GM19455 (cell line): ENCODE measurements around the gene HDAC7.
A peak's percentile ranks its signal among the peaks of the same experiment; 100 is the strongest.

Source experiments
- ATAC-seq: cut with Tn5 transposase; IDR thresholded peaks from one replicate; pipeline ENCODE4 v1.9.1; 2021; ENCODE audit not compliant: unreplicated experiment

Gene HDAC7

DNA sequence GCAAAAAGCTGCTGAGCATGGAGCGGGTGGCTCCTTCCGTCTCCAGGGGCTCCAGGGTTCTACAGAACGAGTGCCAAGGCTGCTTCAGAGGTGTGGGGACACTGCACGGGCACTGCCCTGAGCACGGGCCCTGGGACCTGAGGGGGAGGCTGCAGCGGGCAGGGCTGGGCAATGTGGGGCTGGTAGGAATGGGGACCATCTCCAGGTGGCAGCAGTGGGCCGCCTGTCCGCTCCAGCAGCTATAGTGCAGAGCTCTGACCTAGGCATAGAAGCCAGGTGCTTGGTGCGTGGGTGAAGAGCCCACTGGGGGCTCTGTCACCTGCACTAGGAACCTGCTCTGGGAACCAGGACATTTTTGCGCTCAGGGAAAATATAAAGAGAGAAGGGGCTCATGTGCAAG lies 22.3 kb downstream of the HDAC7 start:
- ATAC-seq, result peak; percentile 70

DNA sequence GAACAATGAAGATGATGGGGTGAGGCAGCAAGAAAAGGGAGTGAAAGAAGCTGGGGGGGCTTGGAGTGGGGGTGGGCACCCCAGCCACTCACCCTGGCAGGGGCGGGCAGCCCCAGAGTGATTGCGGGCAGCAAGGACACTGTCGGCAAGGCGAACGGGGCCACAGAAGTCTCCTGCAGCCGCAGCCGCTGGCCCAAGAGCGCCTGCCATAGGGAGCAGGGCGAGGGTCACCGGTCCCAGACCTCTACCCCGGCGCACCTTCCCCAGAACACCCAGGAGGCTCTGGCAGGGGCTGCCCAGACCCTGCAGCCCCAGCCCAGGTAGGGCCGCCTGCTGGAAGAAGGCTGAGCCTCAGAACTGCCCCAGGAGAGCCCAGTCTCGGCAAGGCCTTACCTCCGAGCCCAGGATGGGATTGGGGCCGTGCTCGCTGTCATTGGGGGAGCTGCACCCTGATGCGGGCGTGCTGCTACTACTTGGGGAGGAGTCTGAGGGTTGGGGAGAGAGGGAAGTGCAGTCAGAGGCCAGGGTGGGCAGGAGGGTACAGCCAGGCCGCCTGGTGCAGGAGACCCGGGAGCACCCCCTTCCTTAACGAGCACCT lies 23.8 kb downstream of the HDAC7 start:
- no peak for ATAC-seq

DNA sequence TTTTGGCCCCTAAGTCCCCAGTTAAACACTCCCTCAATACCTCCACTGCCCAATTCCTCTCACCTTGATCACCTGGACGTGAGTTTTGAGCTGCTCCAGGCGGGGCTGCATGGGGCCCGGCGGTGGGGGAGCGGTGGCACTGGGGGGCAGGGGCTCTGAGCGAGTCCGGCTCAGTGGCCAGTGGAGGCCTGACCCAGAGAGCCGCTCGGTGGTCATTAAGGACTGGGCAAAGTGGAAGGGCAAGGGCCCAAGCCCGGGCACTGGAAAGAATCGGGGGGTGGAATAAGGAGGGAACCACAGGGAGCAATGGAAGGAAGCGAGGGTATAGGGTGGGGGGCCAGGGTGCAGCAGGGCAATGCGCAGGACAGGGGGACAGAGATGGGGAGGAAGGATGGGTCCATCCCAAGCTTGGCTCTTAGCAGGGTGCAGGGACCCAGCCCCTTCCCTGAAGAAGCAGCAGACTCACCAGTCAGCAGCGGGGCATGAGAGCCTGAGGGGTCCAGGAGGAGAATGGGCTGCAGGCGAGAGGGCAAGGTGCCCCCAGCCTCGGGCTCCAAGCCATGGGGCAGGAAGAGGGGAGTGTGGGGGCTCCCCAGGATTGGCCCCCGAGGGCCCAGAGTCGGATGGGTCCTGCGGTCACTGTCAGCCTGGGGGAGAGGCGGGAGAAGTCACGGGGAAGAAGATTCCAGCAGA lies 24.4 kb downstream of the HDAC7 start:
- ATAC-seq, result no peak

DNA sequence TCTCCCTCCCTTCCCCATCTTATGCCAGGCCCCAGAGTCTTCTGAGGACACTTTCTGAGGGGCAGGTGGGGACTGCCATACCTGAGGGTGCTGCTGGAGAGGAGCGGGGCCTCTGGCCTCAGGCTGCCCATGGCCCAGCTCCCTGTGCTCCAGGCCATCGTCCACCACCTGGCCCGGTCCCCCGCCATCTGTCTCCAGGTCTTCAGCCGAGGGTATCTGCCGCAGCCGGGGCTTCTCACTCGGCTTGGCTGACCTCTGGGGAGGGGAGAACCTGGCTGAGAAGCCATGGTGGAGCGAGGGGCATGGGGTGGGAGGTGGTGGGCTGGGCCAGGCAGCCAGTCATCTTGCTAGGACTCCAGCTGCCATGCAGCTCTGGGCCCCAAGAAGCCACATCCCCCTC lies 25.0 kb downstream of the HDAC7 start:
- no peak for ATAC-seq

DNA sequence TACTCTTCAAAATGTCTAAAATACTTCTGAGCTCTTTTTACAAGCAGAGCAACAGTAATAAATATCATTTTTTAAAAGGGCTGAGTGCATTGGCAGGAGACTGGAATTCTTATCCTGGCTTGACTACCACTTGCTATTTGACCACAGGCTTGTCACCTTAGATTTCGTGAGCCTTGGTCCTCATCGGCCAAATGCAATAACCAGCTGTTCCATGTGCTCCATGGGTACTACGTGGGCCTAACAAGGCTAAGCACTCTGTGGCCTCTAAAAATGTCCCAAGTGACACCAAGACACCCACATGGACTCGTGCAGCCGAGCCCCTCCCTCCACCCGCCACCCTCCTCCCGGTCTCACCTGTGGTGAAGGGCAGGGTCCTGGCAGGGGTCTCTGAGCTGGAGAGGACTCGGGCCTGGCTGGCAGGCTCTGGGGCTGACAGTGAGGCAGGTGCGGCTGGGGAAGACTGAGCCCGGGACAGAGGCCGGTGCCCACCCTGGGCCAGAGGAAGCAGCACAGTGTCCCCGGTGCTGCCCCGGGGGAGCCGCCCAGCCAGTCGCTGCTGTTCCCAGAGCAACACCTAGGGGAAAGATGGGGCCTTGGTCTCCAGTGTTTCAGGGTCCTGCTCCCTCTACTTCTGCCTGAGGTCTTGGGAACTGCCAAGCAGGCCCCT lies 26.6 kb downstream of the HDAC7 start:
- no peak for ATAC-seq

DNA sequence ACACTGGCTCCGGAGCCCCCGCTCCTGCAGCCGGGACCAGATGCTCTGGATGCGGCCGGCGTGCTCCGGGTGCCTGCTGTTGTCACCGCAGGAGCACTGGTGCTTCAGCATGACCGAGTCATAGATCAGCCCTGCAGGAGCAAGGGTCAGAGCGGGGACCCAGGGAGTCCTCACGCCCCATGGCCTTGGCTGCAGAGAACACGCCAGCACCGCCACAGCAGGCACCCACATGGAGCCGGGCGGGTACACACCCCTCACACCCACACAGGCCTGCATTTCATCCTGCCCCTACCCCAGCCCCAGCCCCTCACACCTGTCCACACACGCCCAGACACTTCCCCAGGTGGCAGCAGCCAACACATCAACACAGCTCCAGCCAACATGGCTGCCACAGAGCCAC lies 27.8 kb downstream of the HDAC7 start:
- no peak for ATAC-seq

DNA sequence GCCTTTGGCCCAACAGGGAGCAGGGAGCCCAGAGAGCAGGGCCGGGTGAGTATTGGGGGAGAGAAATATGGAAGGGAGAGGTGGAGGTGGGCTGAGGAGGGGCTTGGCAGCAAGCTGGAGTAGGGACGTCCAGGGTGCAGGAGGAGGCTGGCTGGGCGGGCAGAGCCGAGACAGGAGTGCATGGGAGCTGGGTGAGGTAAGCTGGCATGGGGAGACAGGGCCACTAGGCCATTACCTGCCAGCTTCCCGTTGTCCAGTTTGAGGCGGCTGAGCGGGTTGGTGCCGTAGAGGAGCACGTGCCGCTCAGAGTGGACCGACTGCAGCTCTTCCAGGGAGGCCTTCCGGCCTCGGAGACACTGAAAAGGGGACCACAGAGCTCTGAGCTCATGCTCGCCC lies 28.4 kb downstream of the HDAC7 start:
- ATAC-seq, result no peak

DNA sequence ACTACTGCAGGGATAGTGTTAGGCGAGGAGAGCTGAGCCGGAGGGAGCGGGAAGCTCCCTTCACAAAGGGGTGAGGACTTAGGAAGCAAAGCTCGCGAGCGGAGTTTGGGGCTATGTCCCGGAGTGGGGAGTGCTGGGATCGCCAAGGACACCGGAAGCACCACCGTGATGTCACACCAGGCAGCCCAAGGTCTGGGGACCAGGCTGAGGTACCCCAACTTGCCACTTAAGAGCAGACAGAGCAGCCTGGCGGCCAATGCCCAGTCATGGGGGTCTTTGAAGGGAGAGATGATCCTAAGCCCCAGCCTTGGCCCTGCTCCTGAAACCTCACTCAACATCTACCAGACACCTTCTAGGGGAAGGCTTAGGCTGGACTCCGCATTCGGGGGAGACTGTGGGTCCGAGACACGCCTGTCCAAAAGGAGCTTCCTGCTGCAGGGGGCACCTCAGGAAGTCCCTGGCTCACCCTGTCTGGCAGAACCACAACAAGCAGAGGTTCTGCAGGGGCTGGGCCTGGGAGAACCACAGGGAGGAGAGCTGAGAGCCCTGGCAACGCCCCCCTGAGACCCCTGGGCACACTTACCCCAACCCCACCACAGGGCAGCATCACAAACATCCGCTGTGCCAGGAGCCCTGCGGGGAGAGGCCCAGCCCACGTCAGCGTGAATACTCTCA lies 28.9 kb downstream of the HDAC7 start:
- ATAC-seq, result no peak

DNA sequence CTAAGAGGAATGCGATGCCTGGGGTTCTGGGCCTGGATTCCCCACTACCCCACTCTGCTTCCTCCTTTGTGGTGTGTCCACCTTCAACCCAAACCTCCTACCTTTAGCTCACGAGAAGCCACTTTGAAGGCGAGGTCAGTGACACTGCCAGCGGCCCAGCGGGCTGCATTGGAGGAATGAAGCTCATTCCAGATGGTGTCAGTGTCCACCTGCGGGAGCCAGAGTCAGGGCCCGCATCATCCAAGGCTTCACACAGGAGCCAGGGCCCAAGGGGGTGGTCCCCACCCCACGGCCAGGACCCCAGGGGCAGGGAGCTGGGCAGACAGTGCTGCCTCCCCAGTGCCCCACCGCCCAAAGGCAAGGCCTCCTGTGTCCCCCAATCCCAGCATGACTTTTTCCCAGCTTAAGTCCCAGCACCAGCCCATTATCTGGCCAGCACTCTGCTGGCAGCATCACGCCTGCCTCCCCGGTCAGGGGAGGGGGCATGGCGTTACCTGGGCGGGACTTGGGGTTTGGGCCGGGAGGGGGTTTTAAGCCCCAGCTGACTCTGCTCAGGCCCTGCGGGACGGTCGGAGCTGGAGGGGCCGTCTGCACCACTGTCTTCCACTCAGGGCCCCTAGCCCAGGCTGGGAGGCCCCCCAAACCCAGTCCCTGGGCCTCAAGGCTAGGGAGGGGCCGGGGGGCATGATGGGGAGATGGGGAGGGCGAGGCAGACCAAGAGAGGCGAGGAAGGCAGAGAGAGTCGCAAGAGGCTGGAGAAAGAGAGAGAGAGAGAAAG lies 29.8 kb downstream of the HDAC7 start:
- no peak for ATAC-seq

DNA sequence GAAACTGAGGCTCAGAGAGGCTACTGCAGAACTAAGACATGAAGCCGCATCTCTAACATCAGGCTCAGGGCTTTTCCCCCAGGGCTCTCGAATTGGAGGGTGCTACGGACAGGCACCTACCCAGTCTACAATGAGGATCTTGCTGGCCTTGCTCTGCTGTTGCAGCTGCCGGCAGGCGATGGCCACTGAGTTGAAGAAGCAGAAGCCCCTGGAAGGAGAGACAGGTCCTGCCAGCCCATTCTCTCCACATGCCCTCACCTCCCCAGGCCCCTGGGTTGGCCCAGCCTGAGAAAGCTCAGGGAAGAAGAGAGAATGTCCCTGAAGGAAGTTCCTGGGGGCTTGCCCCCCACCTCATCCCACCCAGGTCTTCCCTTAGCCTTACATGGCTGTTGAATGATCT lies 30.6 kb downstream of the HDAC7 start:
- ATAC-seq, result no peak

DNA sequence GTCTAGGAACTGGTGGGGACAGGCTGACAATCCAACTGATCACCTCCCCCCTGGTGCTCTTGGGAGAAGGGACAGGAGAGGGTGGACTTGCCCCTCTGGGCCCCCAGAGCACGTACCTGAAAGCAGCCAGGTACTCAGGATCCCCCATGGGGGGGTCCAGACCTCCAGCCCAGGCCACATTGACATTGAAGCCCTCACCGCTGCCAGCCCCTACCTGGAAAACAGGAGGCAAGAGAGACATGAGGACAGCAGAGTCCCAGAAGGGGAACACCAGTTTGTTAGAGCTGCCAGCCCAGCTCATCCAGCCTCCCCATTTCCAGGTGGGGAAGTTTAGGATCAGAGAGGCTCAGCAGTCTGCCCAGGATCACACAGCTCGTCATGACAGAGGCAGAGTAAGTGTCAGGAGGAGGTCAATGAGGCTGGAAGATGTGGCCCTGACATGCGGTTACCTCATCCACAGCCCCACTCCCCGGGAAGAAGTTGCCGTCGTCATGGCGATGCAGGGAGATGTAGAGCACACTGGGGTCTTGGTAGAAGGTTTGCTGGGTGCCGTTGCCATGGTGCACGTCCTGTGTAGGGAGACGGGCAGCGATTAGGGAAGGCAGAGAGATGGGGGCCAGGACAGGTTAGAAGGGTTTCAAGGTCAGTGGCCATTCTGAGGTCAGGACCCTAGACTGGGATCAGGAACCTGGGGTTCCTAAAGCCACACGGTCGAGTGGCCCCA lies 31.9 kb downstream of the HDAC7 start:
- no peak for ATAC-seq

DNA sequence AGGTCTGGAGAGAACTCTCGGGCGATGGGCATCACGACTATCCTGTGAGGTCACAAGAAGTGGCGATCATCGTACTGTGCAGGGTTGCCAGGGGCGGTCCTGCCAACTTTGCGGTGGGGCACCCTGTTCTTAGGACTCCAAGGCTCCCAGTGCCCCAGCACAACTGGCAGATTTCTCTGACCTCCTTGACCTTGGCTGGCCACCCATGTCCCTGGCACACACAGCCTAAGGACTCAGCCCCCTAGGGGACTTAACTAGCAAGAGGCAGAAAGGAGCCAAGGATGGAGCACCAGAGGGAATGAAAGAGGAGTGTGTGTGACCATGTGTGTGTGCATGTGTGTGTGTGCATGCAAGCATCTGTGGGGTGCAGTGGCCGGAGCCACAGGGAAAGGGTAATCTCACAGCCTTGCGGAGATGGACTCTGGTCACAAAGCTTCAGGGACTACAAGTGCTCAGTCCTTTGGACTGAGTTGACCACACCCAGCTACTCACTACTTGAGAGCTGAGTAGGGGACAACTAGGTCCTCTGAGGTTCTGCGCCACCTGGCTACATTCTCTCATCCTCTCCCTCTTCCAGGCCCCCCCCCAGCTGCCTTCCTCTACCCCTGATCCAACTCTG lies 32.9 kb downstream of the HDAC7 start:
- no peak for ATAC-seq

DNA sequence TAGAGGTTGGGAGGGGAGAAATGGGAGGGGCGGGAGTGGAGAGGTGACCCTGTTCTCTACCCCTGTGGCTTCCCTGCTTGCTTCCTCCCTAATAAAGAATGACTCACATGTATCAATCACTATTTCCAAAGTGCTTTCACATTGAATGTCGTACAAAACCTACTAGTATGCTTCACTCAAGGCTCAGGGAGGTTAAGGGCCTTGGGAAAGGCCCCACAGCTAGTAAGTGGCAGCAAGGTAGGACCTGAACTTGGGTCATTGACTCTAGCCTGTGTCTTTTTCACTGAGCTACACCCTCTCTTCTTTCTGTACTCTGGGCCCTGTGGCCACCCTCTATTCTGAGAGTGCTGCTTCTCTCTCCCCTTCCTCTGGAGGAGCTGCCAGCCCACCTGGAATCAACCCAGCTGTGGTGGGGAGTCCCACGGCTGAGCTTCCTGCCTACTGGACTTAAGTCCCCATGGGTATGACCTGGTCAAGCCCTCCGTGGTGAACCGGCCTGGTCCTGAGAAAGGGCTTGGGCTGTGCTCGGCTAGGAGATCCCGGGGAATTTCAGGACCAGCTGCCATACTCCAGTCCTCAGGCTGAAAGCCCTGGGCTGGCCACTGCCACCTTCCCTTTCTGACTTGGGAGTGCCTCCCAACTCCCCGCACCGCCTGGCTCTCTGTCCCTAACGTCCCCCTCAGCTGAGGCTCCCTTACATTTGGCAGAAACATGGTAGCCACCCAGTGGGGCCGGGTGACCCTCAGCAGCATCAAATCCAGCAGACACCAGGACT lies 33.6 kb downstream of the HDAC7 start:
- no peak for ATAC-seq

DNA sequence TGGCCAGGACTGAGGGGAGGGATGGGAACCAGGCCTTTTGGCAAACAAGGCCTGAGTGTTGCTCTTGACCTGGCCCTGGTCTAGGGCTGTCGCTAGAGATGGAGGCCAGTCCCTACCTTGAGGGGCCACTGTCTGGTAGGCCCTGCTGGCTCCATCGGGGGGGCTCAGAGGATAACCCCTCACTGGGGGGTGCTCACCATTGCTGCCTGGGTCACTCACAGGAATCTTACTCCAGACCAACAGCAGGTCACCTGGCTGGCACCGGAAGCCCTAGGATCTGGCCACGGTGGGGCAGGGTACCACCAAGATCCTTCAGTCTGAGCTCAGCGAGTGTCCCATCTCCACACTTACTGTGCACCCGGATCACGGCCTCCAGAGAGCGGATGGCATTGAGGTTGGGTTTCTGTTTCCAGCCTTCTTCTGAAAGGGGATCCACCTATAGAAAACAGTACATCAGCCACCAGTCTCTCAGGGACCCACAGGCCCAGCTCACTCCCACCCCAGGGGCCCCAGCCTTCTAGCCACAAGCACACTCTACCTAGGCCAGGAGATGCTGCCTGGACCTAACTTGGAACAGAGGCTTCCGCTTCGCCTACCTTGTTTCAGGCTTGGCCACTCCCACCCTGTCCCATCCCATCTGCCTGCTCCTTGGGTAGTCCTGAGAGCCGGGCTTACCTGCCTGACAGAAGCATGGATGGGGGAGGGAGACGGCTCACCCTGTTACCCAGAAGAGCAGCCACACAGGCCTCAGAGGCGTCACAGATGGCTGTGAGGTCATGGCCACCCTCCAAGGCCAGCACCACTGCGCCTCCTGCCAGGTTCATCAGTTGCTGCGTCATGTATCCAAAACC lies 34.4 kb downstream of the HDAC7 start:
- no peak for ATAC-seq

DNA sequence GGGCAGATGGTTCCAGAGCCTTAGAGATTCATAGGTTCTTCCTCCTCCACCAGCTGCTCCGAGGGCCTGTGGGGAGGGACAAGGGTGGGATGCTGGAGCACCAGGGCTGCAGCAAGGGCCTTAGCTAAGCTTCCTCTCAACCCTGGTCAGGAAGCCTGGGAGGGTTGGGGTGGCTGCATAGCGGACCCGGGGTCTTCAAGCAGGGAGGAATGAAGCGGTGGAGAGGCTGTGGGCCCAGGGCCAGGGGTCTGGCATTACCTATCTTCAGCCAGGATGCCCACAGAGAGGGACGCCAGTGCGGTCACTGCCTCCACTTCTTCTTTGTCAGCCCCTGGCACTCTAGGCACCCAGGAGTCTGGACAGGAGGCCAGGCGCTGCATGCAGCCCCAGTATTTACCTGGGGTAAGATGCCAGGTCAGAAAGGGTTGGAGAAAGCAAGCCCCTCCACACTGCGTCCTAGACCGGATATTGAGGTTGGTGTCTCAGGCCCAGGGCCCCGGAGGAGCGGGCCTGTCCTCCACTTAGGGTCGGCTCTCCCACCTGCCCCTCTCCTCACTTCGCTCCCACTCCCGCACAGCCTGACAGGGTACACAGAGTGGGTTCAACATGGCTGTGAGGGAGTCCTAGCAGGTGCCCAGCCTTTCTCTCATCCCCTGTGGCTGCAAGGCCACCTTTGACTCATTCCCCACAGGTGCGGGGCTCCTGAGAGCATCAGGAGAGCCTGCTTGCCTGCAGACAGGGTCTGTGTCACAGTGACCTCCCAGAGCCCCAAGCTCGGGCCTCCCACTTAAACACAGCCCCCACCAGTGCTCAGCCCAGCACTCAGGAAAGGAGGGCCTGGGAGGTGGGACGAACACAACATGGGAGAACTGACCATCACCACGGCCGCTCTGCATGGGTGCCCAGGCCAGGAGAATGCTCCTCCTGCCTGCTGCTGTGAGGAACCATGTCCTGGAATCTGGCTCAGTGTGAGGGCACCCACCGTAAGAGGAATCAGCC lies 35.6 kb downstream of the HDAC7 start:
- no peak for ATAC-seq

DNA sequence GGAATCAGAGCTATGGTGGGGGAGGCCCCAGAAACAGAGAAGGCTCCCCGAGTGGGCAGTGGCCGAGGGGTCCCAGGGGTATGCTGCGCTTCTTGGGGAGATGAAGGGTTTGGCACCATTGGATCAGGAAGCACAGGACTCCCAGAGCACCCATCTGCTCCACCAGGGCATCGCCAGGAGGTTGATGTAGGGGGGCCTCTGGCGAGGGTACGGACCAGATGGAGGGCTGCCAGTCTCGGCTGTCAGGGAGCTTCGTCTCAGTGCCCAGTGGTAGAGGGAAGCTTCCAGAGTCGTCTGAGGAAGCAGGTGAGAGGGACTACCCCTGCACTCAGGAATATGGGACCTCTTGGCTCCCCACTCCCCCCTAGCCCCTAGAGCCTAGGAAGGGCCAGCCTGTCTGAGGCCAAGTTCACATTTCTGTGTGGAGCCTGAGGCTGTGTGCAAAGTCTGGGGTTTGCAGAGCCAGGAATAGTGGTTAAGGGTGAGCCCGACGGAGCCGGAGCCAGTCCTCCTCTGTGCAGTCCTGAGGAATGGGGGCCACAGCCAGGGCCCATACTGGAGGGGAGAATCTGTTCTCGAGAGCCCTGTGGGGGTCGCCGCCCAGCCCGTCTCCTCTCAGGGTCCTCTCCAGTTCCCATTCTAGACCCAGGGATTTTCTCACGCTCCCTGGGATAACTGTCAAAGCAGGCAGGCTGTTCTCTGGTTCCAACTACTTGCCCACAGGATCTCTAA lies 36.5 kb downstream of the HDAC7 start:
- ATAC-seq, result no peak

DNA sequence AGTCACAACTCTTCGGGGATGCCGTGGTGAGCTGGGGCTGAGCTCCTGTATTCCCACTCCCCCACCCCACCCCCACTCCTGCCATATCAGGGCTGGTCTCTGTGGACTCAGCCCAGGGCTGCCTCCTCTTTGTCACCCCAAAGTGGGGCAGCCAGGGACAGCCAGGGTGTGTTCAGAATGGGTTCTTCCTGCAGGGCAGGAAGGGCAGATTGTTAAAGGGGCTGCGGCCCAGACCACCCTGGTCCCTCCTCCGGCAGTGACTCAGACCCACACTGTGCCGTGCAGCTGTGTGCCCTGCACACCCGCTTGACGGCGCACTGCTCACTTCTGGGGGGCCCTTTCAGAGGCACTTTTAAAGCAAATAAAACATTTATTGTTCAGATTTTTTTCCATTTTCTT lies 37.3 kb downstream of the HDAC7 start:
- no peak for ATAC-seq
